IMR-90 (cell line): ENCODE results near the gene TAF1B. TPM values are rescaled to one million over a fixed set of nuclear protein-coding genes. Genes with fewer than 3 reads are reported as not detected.

ENCODE experiments used
- ATAC-seq: fragments of 200-7000 bp; cut with Tn5 transposase; 2 replicates; pipeline ENCODE4 v1.9.1; 2020; ENCODE audit warnings: low read depth, mild to moderate bottlenecking, moderate library complexity
- BruUV-seq: library from RNA; stranded (reverse); fragments of 400-500 nt; replicated peaks from 2 replicates; lab custom pipeline; 2021; lab: Mats Ljungman, UMichigan
- CTCF ChIA-PET: fragments of 300-600 bp; formaldehyde crosslinking; extraction: SDS; loops from one replicate; lab custom pipeline; 2021; ENCODE audit warnings: antibody characterized with exemption; lab: Yijun Ruan, JAX
- POLR2A ChIA-PET: fragments of 300-600 bp; sonication (Branson Sonifier 250); formaldehyde crosslinking; loops from one replicate; lab custom pipeline; 2022; ENCODE audit warnings: antibody characterized with exemption; ENCODE audit not compliant: unreplicated experiment; lab: Charles Lee
- DNase-seq: peaks from one replicate; pipeline ENCODE4 v3.0.0; 2013
- H2AFZ ChIP-seq: replicated peaks from 2 replicates; pipeline ENCODE3; 2013; ENCODE audit warnings: low read length, mild to moderate bottlenecking; ENCODE audit not compliant: poor library complexity
- H2AK5ac ChIP-seq: 2 replicates; pipeline ENCODE4 v1.6.1; 2013; ENCODE audit warnings: low read depth, low read length, inconsistent platforms
- H2AK9ac ChIP-seq: replicated peaks from 2 replicates; pipeline ENCODE3; 2013; ENCODE audit warnings: mild to moderate bottlenecking, low read depth, low read length, moderate library complexity; ENCODE audit not compliant: poor library complexity
- H2BK120ac ChIP-seq: 2 replicates; pipeline ENCODE4 v1.6.1; 2013; ENCODE audit warnings: low read depth, low read length, inconsistent platforms
- H2BK15ac ChIP-seq: 3 replicates; pipeline ENCODE4 v1.6.1; 2013; ENCODE audit warnings: low read depth, low read length, inconsistent platforms
- H2BK20ac ChIP-seq: 2 replicates; pipeline ENCODE4 v1.6.1; 2013; ENCODE audit warnings: low read depth, mild to moderate bottlenecking, inconsistent platforms, low read length, moderate library complexity
- H2BK5ac ChIP-seq: 2 replicates; pipeline ENCODE4 v1.6.1; 2013; ENCODE audit warnings: mild to moderate bottlenecking, low read depth, low read length, inconsistent platforms; ENCODE audit not compliant: poor library complexity, severe bottlenecking
- H3K14ac ChIP-seq: replicated peaks from 2 replicates; pipeline ENCODE4 v1.6.1; 2013; ENCODE audit warnings: low read depth, low read length, inconsistent platforms
- H3K18ac ChIP-seq: 2 replicates; pipeline ENCODE4 v1.6.1; 2013; ENCODE audit warnings: low read depth, low read length, control low read depth
- H3K23ac ChIP-seq: 2 replicates; pipeline ENCODE4 v1.6.1; 2013; ENCODE audit warnings: low read depth, low read length, inconsistent platforms
- H3K27ac ChIP-seq: 2 replicates; pipeline ENCODE4 v1.5.1; 2013; ENCODE audit warnings: mild to moderate bottlenecking, control low read depth, low read length; ENCODE audit not compliant: insufficient read depth
- H3K27me3 ChIP-seq: 2 replicates; pipeline ENCODE4 v1.6.1; 2013; ENCODE audit warnings: low read length; ENCODE audit not compliant: control insufficient read depth, insufficient read depth
- H3K36me3 ChIP-seq: 2 replicates; pipeline ENCODE4 v1.6.1; 2013; ENCODE audit warnings: low read length, mixed read lengths; ENCODE audit not compliant: control insufficient read depth, insufficient read depth
- H3K4ac ChIP-seq: 2 replicates; pipeline ENCODE4 v1.6.1; 2013; ENCODE audit warnings: low read depth, low read length, inconsistent platforms
- H3K4me1 ChIP-seq: 2 replicates; pipeline ENCODE4 v1.6.1; 2013; ENCODE audit warnings: low read length, mixed read lengths; ENCODE audit not compliant: control insufficient read depth, insufficient read depth
- H3K4me2 ChIP-seq: 2 replicates; pipeline ENCODE4 v1.6.1; 2013; ENCODE audit warnings: low read depth, mild to moderate bottlenecking, control low read depth, low read length, moderate library complexity
- H3K4me3 ChIP-seq: 2 replicates; pipeline ENCODE4 v1.5.1; 2013; ENCODE audit warnings: low read depth, mild to moderate bottlenecking, control low read depth, low read length, moderate library complexity; ENCODE audit not compliant: insufficient read depth
- H3K56ac ChIP-seq: 2 replicates; pipeline ENCODE4 v1.6.1; 2013; ENCODE audit warnings: low read length, inconsistent platforms; ENCODE audit not compliant: insufficient read depth; ENCODE audit errors: extremely low read depth
- H3K79me1 ChIP-seq, 2 experiments: 2 replicates each; pipeline ENCODE4 v1.6.1; 2013; ENCODE audit warnings: low read length in 2 of 2, inconsistent platforms in 1 of 2, low read depth in 1 of 2
- H3K9ac ChIP-seq: 2 replicates; pipeline ENCODE4 v1.6.1; 2013; ENCODE audit warnings: low read depth, low read length, control low read depth
- H3K9me1 ChIP-seq: 2 replicates; pipeline ENCODE4 v1.6.1; 2013; ENCODE audit warnings: low read length, inconsistent platforms; ENCODE audit not compliant: insufficient read depth
- H3K9me3 ChIP-seq: 2 replicates; pipeline ENCODE4 v1.6.1; 2013; ENCODE audit warnings: low read length; ENCODE audit not compliant: control insufficient read depth, insufficient read depth
- H4K20me1 ChIP-seq: 2 replicates; pipeline ENCODE4 v1.6.1; 2013; ENCODE audit warnings: low read length, inconsistent platforms; ENCODE audit not compliant: insufficient read depth
- H4K5ac ChIP-seq: 2 replicates; pipeline ENCODE4 v1.6.1; 2013; ENCODE audit warnings: mild to moderate bottlenecking, low read depth, low read length, control low read depth
- H4K8ac ChIP-seq, 2 experiments: 2 replicates each; pipeline ENCODE4 v1.6.1; 2013; ENCODE audit warnings: low read depth in 2 of 2, low read length in 2 of 2, control low read depth in 1 of 2, inconsistent platforms in 1 of 2
- H4K91ac ChIP-seq: 2 replicates; pipeline ENCODE4 v1.6.1; 2013; ENCODE audit warnings: low read depth, low read length, inconsistent platforms; ENCODE audit not compliant: insufficient read depth
- BHLHE40 ChIP-seq: fragments of 150-350 bp; IDR thresholded peaks from 2 replicates; pipeline ENCODE4 v1.6.1; 2016; ENCODE audit warnings: mild to moderate bottlenecking, low read depth, low read length
- CEBPB ChIP-seq: IDR thresholded peaks from 2 replicates; pipeline ENCODE4 v1.6.1; 2012; ENCODE audit warnings: low read depth, low read length, improper control_type of control experiment
- CHD1 ChIP-seq: IDR thresholded peaks from 2 replicates; pipeline ENCODE4 v1.6.1; 2012; ENCODE audit warnings: low read depth, low read length, improper control_type of control experiment
- CTCF ChIP-seq: conservative IDR thresholded peaks from 2 replicates; pipeline ENCODE4 v1.5.1; 2012; ENCODE audit warnings: mild to moderate bottlenecking, low read depth, low read length, improper control_type of control experiment
- ELK1 ChIP-seq: fragments of 150-350 bp; IDR thresholded peaks from 2 replicates; pipeline ENCODE4 v1.6.1; 2016; ENCODE audit warnings: low read depth, mild to moderate bottlenecking, low read length, moderate library complexity, borderline replicate concordance
- FOS ChIP-seq: fragments of 150-350 bp; IDR thresholded peaks from 2 replicates; pipeline ENCODE4 v1.6.1; 2016; ENCODE audit warnings: low read depth, low read length
- MAFK ChIP-seq: IDR thresholded peaks from 2 replicates; pipeline ENCODE4 v1.6.1; 2012; ENCODE audit warnings: low read depth, low read length, improper control_type of control experiment
- MAZ ChIP-seq: IDR thresholded peaks from 2 replicates; pipeline ENCODE4 v1.6.1; 2012; ENCODE audit warnings: low read depth, mild to moderate bottlenecking, low read length, improper control_type of control experiment, moderate library complexity, borderline replicate concordance
- MXI1 ChIP-seq: IDR thresholded peaks from 2 replicates; pipeline ENCODE4 v1.6.1; 2012; ENCODE audit warnings: low read depth, mild to moderate bottlenecking, low read length, moderate library complexity, borderline replicate concordance
- NFE2L2 ChIP-seq: fragments of 150-350 bp; IDR thresholded peaks from 2 replicates; pipeline ENCODE4 v1.6.1; 2016; ENCODE audit warnings: low read depth, mild to moderate bottlenecking, low read length
- POLR2A ChIP-seq: IDR thresholded peaks from 2 replicates; pipeline ENCODE4 v1.6.1; 2012; ENCODE audit warnings: mild to moderate bottlenecking, low read depth, low read length
- RAD21 ChIP-seq: IDR thresholded peaks from 2 replicates; pipeline ENCODE4 v1.6.1; 2012; ENCODE audit warnings: low read length, improper control_type of control experiment
- RFX5 ChIP-seq: IDR thresholded peaks from 2 replicates; pipeline ENCODE4 v1.8.0; 2012; ENCODE audit warnings: low read depth, mild to moderate bottlenecking, low read length, moderate library complexity
- SMC3 ChIP-seq: fragments of 150-350 bp; IDR thresholded peaks from 2 replicates; pipeline ENCODE4 v1.6.1; 2016; ENCODE audit warnings: low read depth, mild to moderate bottlenecking, antibody characterized with exemption, low read length, moderate library complexity
- USF2 ChIP-seq: fragments of 150-350 bp; IDR thresholded peaks from 2 replicates; pipeline ENCODE4 v1.6.1; 2017; ENCODE audit warnings: mild to moderate bottlenecking, antibody characterized with exemption, low read length, low read depth
- WGBS, 2 experiments: methylation state at CpG; one replicate each; pipeline versions ENCODE4 v1.1.5 to v1.1.7; 2013; ENCODE audit warnings: missing lambda C conversion rate in 2 of 2; ENCODE audit not compliant: insufficient read length in 1 of 2; ENCODE audit errors: extremely low coverage in 2 of 2; 5-methylcytosine and 5-hydroxymethylcytosine counted together
- dilution Hi-C: fragments of 300-500 bp; cut with HindIII; formaldehyde crosslinking; loops from one replicate; pipeline ENCODE4 v1.14.3; 2018; ENCODE audit warnings: low sequenced_read_pairs; ENCODE audit not compliant: unreplicated experiment
- in situ Hi-C: fragments of 300-500 bp; cut with MboI; formaldehyde crosslinking; loops from 3 replicates; pipeline ENCODE4 v1.14.3; 2019; ENCODE audit warnings: low sequenced_read_pairs, inconsistent platforms, mixed read lengths
- intact Hi-C: fragments of 100-400 bp; cut with micrococcal nuclease; formaldehyde crosslinking; loops from 2 replicates; pipeline ENCODE4 v1.10.0; 2022
- polyA plus RNA-seq, 3 experiments: library from polyadenylated mRNA; depleted of rRNA; stranded (reverse); fragments of >200 nt; gene quantifications; 2 replicates each; pipeline ENCODE4 v1.2.3, GENCODE V29; 2012; ENCODE audit warnings: low replicate concordance in 1 of 3
- total RNA-seq: library from RNA; depleted of rRNA; stranded (reverse); fragments of >200 nt; gene quantifications from 2 replicates; pipeline ENCODE4 v1.2.3, GENCODE V29; 2012

The TAF1B gene
- total and polyA plus RNA-seq, 2 of the 4 experiments (the other 2 are of a cell fraction) = 8.4 to 19.9 TPM

GRCh38 chr2:9879455-9880194 lies 36.4 kb downstream of the TAF1B start:
- no peak overlapping the region for H3K9ac ChIP-seq
- H3K27me3 ChIP-seq = no peaks in the 10 kb centered on the region
- no peak overlapping the region for H4K91ac ChIP-seq
- H2BK5ac ChIP-seq = no peak overlapping the region
- DNase-seq = no peak
- intact Hi-C loops = no loop called here
- H3K79me1 ChIP-seq = peaks cover 4 to 13% of the 10 kb centered on the region in 2 experiments; a peak in 3 of 4 replicates
- H2AFZ ChIP-seq = no peak overlapping the region
- H3K23ac ChIP-seq = no peak overlapping the region
- BruUV-seq = no TSS peak
- in situ Hi-C loops = no loop called here
- H2BK20ac ChIP-seq = no peak overlapping the region
- H3K14ac ChIP-seq = no peak overlapping the region
- WGBS, 2 experiments = 86% methylated on average over 3 of the region's 7 CpGs; no CpG with 5 or more reads in 1 of the 2 experiments
- H4K5ac ChIP-seq = no peak overlapping the region
- no peak overlapping the region for H2AK5ac ChIP-seq
- ChIA-PET POLR2A (interaction anchor here (0.6 kb wide), 2 partner anchors 27 to 559 kb away, joined by 4 to 6 read pairs; no protein-coding TSS in a partner anchor), CTCF (interaction anchor here (0.7 kb wide), 1 partner anchor 25 kb away, joined by 3 read pairs; no protein-coding TSS in a partner anchor)
- H2AK9ac ChIP-seq = no peak overlapping the region
- no peak overlapping the region for H3K56ac ChIP-seq
- H3K4me1 ChIP-seq = peaks cover 8% of the 10 kb centered on the region
- no peak overlapping the region for H3K4me2 ChIP-seq
- dilution Hi-C loops = no loop called here
- peaks cover 11% of the 10 kb centered on the region for H3K9me1 ChIP-seq
- H3K36me3 ChIP-seq = peaks cover 21% of the 10 kb centered on the region
- no peak overlapping the region for H3K27ac ChIP-seq
- H3K4me3 ChIP-seq = no peak overlapping the region
- no peak overlapping the region for H4K8ac ChIP-seq
- H2BK15ac ChIP-seq = no peak overlapping the region
- H3K9me3 ChIP-seq = no peaks in the 10 kb centered on the region
- H3K4ac ChIP-seq = no peak overlapping the region
- no peak overlapping the region for H3K18ac ChIP-seq
- no peak for ATAC-seq
- H2BK120ac ChIP-seq = no peak overlapping the region
- peaks cover 5% of the 10 kb centered on the region; the same call in 1 of the 2 replicates for H4K20me1 ChIP-seq
- TF ChIP-seq CEBPB = no peak
- no peak for TF ChIP-seq MAZ
- TF ChIP-seq CTCF = no peak
- no peak for TF ChIP-seq RAD21
- no peak for TF ChIP-seq FOS
- TF ChIP-seq ELK1 = no peak
- TF ChIP-seq USF2 = no peak
- TF ChIP-seq MAFK = no peak
- no peak for TF ChIP-seq NFE2L2
- no peak for TF ChIP-seq MXI1
- TF ChIP-seq CHD1 = no peak
- no peak for TF ChIP-seq POLR2A
- TF ChIP-seq BHLHE40 = no peak
- no peak for TF ChIP-seq RFX5
- no peak for TF ChIP-seq SMC3
